ENCODE data around the gene SLC22A17. TPM values are rescaled to one million over a fixed set of nuclear protein-coding genes. Genes with fewer than 3 reads are reported as not detected.
A peak's percentile ranks its signal among the peaks of the same experiment; 100 is the strongest.

SLC22A17 gene
- total RNA-seq (2013; cell fraction: nucleolus; rRNA removed) = not detected in 2 replicates
- not detected in 2 replicates for total RNA-seq (2014; rRNA removed)
- total RNA-seq (2014; rRNA removed; fragmentation: Illumina TruSeq; extraction: Trizol) = not detected in 2 replicates
- total RNA-seq (2021) = 0.11 TPM in 1 of 2 replicates, not detected in the other
- polyA plus RNA-seq (2011; ENCODE audit: low read depth) = not detected
- polyA plus RNA-seq (2011; rRNA removed) = not detected in 2 replicates
- polyA plus RNA-seq (2011; cell fraction: cytosol; rRNA removed) = not detected in 2 replicates
- polyA plus RNA-seq (2011; cell fraction: nucleus; rRNA removed) = 0.10 TPM in 1 of 2 replicates, not detected in the other
- polyA plus RNA-seq (2012) = 0.06 TPM in 1 of 2 replicates, not detected in the other
- not detected in 2 replicates for polyA plus RNA-seq (2014; fragmentation: Illumina TruSeq; extraction: Trizol)
- polyA plus RNA-seq (2014; fragmentation: Nextera tagmentation; extraction: Ambion mirVana) = not detected
- polyA plus RNA-seq (2014; rRNA removed) = not detected in 2 replicates
- not detected for polyA plus RNA-seq (2016; fragmentation: Nextera tagmentation; extraction: Ambion mirVana)
- polyA minus RNA-seq (2011; rRNA and poly(A)+ RNA removed) = not detected in 2 replicates
- polyA minus RNA-seq (2011; cell fraction: cytosol; rRNA and poly(A)+ RNA removed) = not detected in 2 replicates
- not detected in 2 replicates for polyA minus RNA-seq (2011; cell fraction: nucleus; rRNA and poly(A)+ RNA removed)
- Bru-seq, nascent RNA = not detected
- not detected for BruChase-seq, experiment 1, labeled RNA remaining after a 6-hour chase
- not detected for BruChase-seq, experiment 2, labeled RNA remaining after a 2-hour chase
- long read RNA-seq, experiment 1 = 0 reads
- long read RNA-seq, experiment 2 = 0 reads

DNA sequence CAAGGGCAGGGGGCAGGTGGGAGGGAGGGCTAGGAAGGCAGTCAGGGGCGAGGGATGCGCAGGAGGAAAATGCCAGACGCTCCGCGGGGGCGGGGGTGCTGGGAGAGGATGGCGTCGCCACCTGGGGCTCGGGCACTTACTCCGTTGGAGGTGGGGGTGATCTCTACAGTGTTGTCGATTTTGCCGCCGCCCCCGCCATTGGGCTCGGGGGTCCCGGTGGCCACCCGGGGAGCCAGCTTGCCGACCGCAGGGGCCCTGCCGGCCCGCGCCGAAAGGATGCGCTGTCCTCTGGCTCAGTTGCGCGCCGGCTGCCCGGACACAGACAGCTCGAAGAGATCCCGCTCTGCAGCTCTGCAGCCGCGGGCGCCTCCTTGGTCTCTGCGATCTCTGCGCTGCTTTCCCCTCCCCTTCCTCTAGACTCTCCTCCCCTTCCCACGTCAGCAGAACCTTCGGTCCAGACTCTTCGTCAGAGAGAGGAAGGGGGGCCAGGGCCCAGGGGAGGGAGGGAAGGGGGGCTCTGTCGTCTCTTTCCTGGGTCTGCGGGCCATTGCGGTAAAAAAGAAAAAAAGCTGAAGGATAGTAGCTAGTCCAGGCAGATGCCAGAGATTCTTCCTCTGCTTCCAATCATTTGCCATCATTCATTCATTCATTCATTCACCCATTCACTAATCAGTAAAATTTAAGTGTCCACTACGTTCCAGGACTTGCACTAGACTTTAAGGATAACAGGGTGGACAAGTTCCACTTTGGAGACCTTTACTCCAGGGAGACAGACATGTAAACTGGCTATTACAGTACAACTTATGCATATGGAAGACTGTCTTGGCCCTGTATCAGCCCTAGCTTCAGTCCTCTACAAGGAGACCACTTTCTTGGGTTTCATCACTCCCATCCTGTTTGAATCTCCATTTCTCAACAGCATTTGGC is at the start of gene SLC22A17:
Gene SLC22A17 (minus strand): TSS at position 382 of the 927 bp plus-strand sequence.
- no peaks in the 10 kb centered on the region for H3K79me2 ChIP-seq (ENCODE audit: control insufficient read depth, insufficient read depth, low read length)
- TF ChIP-seq SUZ12 (IDR thresholded peaks at IDR 0.05; ENCODE audit: unreplicated experiment) = peak; percentile 64
- TF ChIP-seq, protein P1, sequence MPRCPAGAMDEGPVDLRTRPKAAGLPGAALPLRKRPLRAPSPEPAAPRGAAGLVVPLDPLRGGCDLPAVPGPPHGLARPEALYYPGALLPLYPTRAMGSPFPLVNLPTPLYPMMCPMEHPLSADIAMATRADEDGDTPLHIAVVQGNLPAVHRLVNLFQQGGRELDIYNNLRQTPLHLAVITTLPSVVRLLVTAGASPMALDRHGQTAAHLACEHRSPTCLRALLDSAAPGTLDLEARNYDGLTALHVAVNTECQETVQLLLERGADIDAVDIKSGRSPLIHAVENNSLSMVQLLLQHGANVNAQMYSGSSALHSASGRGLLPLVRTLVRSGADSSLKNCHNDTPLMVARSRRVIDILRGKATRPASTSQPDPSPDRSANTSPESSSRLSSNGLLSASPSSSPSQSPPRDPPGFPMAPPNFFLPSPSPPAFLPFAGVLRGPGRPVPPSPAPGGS (IDR thresholded peaks at IDR 0.05; ENCODE audit: borderline replicate concordance, insufficient read depth, low read depth, low read length, poor library complexity, severe bottlenecking) = no peak
- 0 out of 2 replicates have a peak, but pooled peaks have one; percentile 49 for TF ChIP-seq ZNF24 (IDR thresholded peaks at IDR 0.05)
- no peak within 1 kb of the TSS for H3K4me3 ChIP-seq
- FAIRE-seq (no peak), DNase-seq (ENCODE audit: low read depth, low spot score) (no peak), ATAC-seq (no peak)
- ChIA-PET CTCF (no interaction called here), SMC1A (ENCODE audit: uncharacterized antibody, unreplicated experiment) (no interaction called here), RAD21 (ENCODE audit: unreplicated experiment) (interaction anchor here (0.6 kb wide), 1 partner anchor 32 kb away, joined by 3 read pairs; the partner anchor contains the start of gene PABPN1), POLR2A (no interaction called here)
- no peak within 1 kb of the TSS for H3K9ac ChIP-seq (ENCODE audit: control insufficient read depth, insufficient read depth, low read length)
- peaks cover 7 to 11% of the 10 kb centered on the region in 2 experiments for H3K27me3 ChIP-seq (replicated peaks in 1 of 2; ENCODE audit: control insufficient read depth in 2 of 2, insufficient read depth in 2 of 2, low read length in 1 of 2)
- in situ Hi-C loops (cut with MboI) = no loop called here
- intact Hi-C loops (cut with micrococcal nuclease; ENCODE audit: unreplicated experiment) = no loop called here
- no peak within 1 kb of the TSS for H2AFZ ChIP-seq (ENCODE audit: control insufficient read depth, low read depth, low read length)
- no TSS peak for BruUV-seq (replicated peaks)
- no peaks in the 10 kb centered on the region for H3K9me3 ChIP-seq (replicated peaks; ENCODE audit: control insufficient read depth, insufficient read depth, low read length)
- H3K4me2 ChIP-seq (ENCODE audit: control insufficient read depth, insufficient read depth) = 0 out of 2 replicates have a peak within 1 kb of the TSS, but pooled peaks have one; percentile 1
- H3K4me1 ChIP-seq (ENCODE audit: control insufficient read depth, insufficient read depth, low read length) = no peaks in the 10 kb centered on the region
- H3K36me3 ChIP-seq (ENCODE audit: control insufficient read depth in 2 of 2, insufficient read depth in 2 of 2, low read length in 1 of 2) = no peaks in the 10 kb centered on the region
- 2% methylated on average over 30 of the region's 42 CpGs for WGBS (ENCODE audit: insufficient coverage, insufficient replicate concordance, low lambda C conversion rate, missing lambda C conversion rate)
- H4K20me1 ChIP-seq (ENCODE audit: control insufficient read depth, insufficient read depth) = no peaks in the 10 kb centered on the region
- H3K27ac ChIP-seq (ENCODE audit: control insufficient read depth, insufficient read depth) = no peak within 1 kb of the TSS
